A673 (cell line): Measurements from ENCODE around the gene CRISPLD2.

ENCODE experiments used
- EZH2 ChIP-seq: fragments of 200-600 bp; sonication (generic); IDR thresholded peaks from 2 replicates; pipeline ENCODE4 v1.6.1; 2017; ENCODE audit warnings: borderline replicate concordance, low read depth, mild to moderate bottlenecking, mixed read lengths, antibody characterized with exemption, low read length; ENCODE audit not compliant: poor library complexity, severe bottlenecking
- TF ChIP-seq, protein P1 (sequence below): fragments of 300-800, 200-600 bp; sonication (generic); conservative IDR thresholded peaks from 2 replicates; pipeline ENCODE4 v1.5.1; 2017; ENCODE audit warnings: low read depth, mild to moderate bottlenecking, antibody characterized with exemption, low read length, moderate library complexity, mixed read lengths

- TF ChIP-seq, protein P1, sequence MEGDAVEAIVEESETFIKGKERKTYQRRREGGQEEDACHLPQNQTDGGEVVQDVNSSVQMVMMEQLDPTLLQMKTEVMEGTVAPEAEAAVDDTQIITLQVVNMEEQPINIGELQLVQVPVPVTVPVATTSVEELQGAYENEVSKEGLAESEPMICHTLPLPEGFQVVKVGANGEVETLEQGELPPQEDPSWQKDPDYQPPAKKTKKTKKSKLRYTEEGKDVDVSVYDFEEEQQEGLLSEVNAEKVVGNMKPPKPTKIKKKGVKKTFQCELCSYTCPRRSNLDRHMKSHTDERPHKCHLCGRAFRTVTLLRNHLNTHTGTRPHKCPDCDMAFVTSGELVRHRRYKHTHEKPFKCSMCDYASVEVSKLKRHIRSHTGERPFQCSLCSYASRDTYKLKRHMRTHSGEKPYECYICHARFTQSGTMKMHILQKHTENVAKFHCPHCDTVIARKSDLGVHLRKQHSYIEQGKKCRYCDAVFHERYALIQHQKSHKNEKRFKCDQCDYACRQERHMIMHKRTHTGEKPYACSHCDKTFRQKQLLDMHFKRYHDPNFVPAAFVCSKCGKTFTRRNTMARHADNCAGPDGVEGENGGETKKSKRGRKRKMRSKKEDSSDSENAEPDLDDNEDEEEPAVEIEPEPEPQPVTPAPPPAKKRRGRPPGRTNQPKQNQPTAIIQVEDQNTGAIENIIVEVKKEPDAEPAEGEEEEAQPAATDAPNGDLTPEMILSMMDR = no peak
- no peak for TF ChIP-seq EZH2
Measured at GRCh38 chr16:84826558-84826941, 6.8 kb downstream of the CRISPLD2 start.
